GM15510 (cell line): ENCODE measurements around the gene TRPM3.

Source experiments
- POLR2A ChIP-seq: IDR thresholded peaks from 3 replicates; pipeline ENCODE4 v1.6.1; 2011; ENCODE audit warnings: borderline replicate concordance; ENCODE audit not compliant: insufficient read length; ENCODE audit errors: extremely low read depth

The TRPM3 gene

GRCh38 chr9:70577671-70578070 is 543.8 kb downstream of the TRPM3 start:
- TF ChIP-seq POLR2A = no peak

GRCh38 chr9:70576116-70576515 is 545.3 kb downstream of the TRPM3 start:
- no peak for TF ChIP-seq POLR2A

GRCh38 chr9:70574151-70574837 is 547.1 kb downstream of the TRPM3 start:
- no peak for TF ChIP-seq POLR2A

GRCh38 chr9:70573308-70573707 is 548.1 kb downstream of the TRPM3 start:
- no peak for TF ChIP-seq POLR2A

GRCh38 chr9:70571258-70571657 is 550.2 kb downstream of the TRPM3 start:
- TF ChIP-seq POLR2A = no peak

- no peak for TF ChIP-seq POLR2A
Measured at GRCh38 chr9:70569791-70570190, 551.6 kb downstream of the TRPM3 start.

- no peak for TF ChIP-seq POLR2A
Measured at GRCh38 chr9:70569070-70569772, 552.2 kb downstream of the TRPM3 start.

GRCh38 chr9:70567511-70567910 is 553.9 kb downstream of the TRPM3 start:
- TF ChIP-seq POLR2A = no peak

- no peak for TF ChIP-seq POLR2A
Measured at GRCh38 chr9:70566751-70567150, 554.7 kb downstream of the TRPM3 start.

GRCh38 chr9:70566066-70566465 is 555.4 kb downstream of the TRPM3 start:
- TF ChIP-seq POLR2A = no peak

GRCh38 chr9:70564468-70565335 is 556.7 kb downstream of the TRPM3 start:
- no peak for TF ChIP-seq POLR2A

GRCh38 chr9:70563431-70564204 is 557.8 kb downstream of the TRPM3 start:
- TF ChIP-seq POLR2A = no peak

GRCh38 chr9:70563010-70563409 is 558.4 kb downstream of the TRPM3 start:
- TF ChIP-seq POLR2A = no peak

- no peak for TF ChIP-seq POLR2A
Measured at GRCh38 chr9:70561786-70562395, 559.5 kb downstream of the TRPM3 start.
